ENCODE data around the gene GIT2. TPM values are rescaled to one million over a fixed set of nuclear protein-coding genes. Genes with fewer than 3 reads are reported as not detected.
A peak's percentile ranks its signal among the peaks of the same experiment; 100 is the strongest.

Gene GIT2
- total and polyA plus RNA-seq, 10 of the 15 experiments (the other 5 are each of a cell fraction or from before 2014, with no cell fraction given) = 9.1 to 49.9 (median 43.9) TPM

DNA sequence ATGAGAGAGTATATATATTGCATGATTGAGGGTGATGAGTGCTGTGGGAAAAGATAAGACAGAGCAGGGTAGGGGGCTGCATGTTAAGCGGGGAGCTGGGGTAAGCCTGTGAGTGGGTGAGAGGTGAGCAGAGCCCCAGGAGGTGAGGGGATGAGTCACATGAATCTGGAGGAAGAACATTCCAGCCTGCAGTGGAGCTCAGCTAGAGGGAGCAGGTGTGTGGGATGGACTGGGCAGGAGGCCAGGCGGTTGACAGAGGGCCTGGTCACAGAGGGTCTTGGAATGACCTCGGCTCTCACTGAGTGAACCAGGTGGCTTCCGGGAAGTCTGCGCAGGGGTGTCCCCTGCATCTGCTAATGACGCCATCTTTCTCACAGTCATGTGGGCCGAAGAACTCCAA lies 44.4 kb downstream of the GIT2 start:
- no peaks in the 10 kb centered on the region for H3K9me3 ChIP-seq (replicated peaks; ENCODE audit: control insufficient read depth, insufficient read depth, low read length)
- H3K9ac ChIP-seq (ENCODE audit: control insufficient read depth, insufficient read depth, low read length) = no peak overlapping the region
- ChIA-PET POLR2A (interaction anchor here (1.3 kb wide), 1 partner anchor 10 kb away, joined by 3 read pairs; no protein-coding TSS in a partner anchor), RAD21 (ENCODE audit: unreplicated experiment) (no interaction called here), SMC1A (ENCODE audit: uncharacterized antibody, unreplicated experiment) (interaction anchor here (0.7 kb wide), 1 partner anchor 59 kb away, joined by 4 read pairs; no protein-coding TSS in a partner anchor), CTCF (interaction anchor here (0.9 kb wide), 1 partner anchor 47 kb away, joined by 4 read pairs; no protein-coding TSS in a partner anchor)
- no peaks in the 10 kb centered on the region for H3K27me3 ChIP-seq (replicated peaks in 1 of 2; ENCODE audit: control insufficient read depth in 2 of 2, insufficient read depth in 2 of 2, low read length in 1 of 2)
- peaks cover 11% of the 10 kb centered on the region; the same call in 1 of the 2 replicates for H3K4me1 ChIP-seq (ENCODE audit: control insufficient read depth, insufficient read depth, low read length)
- no peaks in the 10 kb centered on the region for H3K79me2 ChIP-seq (ENCODE audit: control insufficient read depth, insufficient read depth, low read length)
- in situ Hi-C loops (cut with MboI) (no loop called here), intact Hi-C loops (cut with micrococcal nuclease; ENCODE audit: unreplicated experiment) (no loop called here)
- FAIRE-seq (no peak), ATAC-seq (no peak), DNase-seq (ENCODE audit: low read depth, low spot score) (no peak)
- WGBS (ENCODE audit: insufficient coverage, insufficient replicate concordance, low lambda C conversion rate, missing lambda C conversion rate) = 99% methylated on average over 7 of the region's 7 CpGs
- TF ChIP-seq FOXM1 (IDR thresholded peaks at IDR 0.05; ENCODE audit: low read depth, low read length) (no peak), EED (IDR thresholded peaks at IDR 0.05; ENCODE audit: low read depth) (no peak)
- peaks cover 26 to 31% of the 10 kb centered on the region in 2 experiments for H3K36me3 ChIP-seq (ENCODE audit: control insufficient read depth in 2 of 2, insufficient read depth in 2 of 2, low read length in 1 of 2)
- H3K27ac ChIP-seq (ENCODE audit: control insufficient read depth, insufficient read depth) = no peak overlapping the region
- H2AFZ ChIP-seq (ENCODE audit: control insufficient read depth, low read depth, low read length) = no peak overlapping the region
- BruUV-seq (replicated peaks) = no TSS peak
- no peak overlapping the region for H3K4me3 ChIP-seq
- H3K4me2 ChIP-seq (ENCODE audit: control insufficient read depth, insufficient read depth) = no peak overlapping the region
- no peaks in the 10 kb centered on the region for H4K20me1 ChIP-seq (ENCODE audit: control insufficient read depth, insufficient read depth)

DNA sequence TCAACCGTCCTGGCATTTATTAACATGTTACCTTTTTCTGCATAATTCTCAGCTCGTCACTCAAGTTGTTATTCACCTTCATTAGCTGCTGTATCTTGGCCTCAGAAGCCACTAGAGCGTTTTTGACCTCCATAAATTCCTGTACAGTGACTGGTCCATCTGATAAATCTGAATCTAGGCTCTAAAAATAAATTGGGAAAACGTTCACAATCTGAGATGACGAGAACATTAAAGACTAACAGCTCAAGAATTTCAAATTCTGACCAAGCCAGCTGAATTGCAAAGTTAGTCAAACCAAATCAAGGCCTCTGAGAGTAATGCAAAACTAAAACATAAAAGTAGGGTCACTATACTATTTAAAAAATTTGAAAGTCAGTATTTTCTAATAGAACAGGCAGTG lies 45.0 kb downstream of the GIT2 start:
- ChIA-PET RAD21 (ENCODE audit: unreplicated experiment) (no interaction called here), SMC1A (ENCODE audit: uncharacterized antibody, unreplicated experiment) (interaction anchor here (0.7 to 0.8 kb wide), 2 partner anchors 10 to 60 kb away, joined by 3 to 4 read pairs; no protein-coding TSS in a partner anchor), POLR2A (no interaction called here), CTCF (no interaction called here)
- peaks cover 27 to 35% of the 10 kb centered on the region in 2 experiments for H3K36me3 ChIP-seq (ENCODE audit: control insufficient read depth in 2 of 2, insufficient read depth in 2 of 2, low read length in 1 of 2)
- intact Hi-C loops (cut with micrococcal nuclease; ENCODE audit: unreplicated experiment) (no loop called here), in situ Hi-C loops (cut with MboI) (no loop called here)
- no peaks in the 10 kb centered on the region for H4K20me1 ChIP-seq (ENCODE audit: control insufficient read depth, insufficient read depth)
- DNase-seq (ENCODE audit: low read depth, low spot score) (no peak), FAIRE-seq (peak; percentile 13), ATAC-seq (no peak)
- peaks cover 11% of the 10 kb centered on the region; the same call in 1 of the 2 replicates for H3K4me1 ChIP-seq (ENCODE audit: control insufficient read depth, insufficient read depth, low read length)
- no peak overlapping the region for H2AFZ ChIP-seq (ENCODE audit: control insufficient read depth, low read depth, low read length)
- no peak for TF ChIP-seq RAD21 (IDR thresholded peaks at IDR 0.05; ENCODE audit: insufficient read depth, low read depth, low read length)
- no peak for TF ChIP-seq EP300 (IDR thresholded peaks at IDR 0.05; ENCODE audit: borderline replicate concordance in 1 of 2, control insufficient read depth in 1 of 2, low read depth in 2 of 2, low read length in 2 of 2)
- TF ChIP-seq GABPA (IDR thresholded peaks at IDR 0.05; ENCODE audit: low read depth) = no peak
- TF ChIP-seq MEF2A (IDR thresholded peaks at IDR 0.05; ENCODE audit: insufficient read depth, low read depth, low read length) = no peak
- TF ChIP-seq CHD1 (IDR thresholded peaks at IDR 0.05; ENCODE audit: low read depth, low read length) = no peak
- TF ChIP-seq ESRRA (IDR thresholded peaks at IDR 0.05; ENCODE audit: low read length) = no peak
- no peak for TF ChIP-seq RUNX3 (IDR thresholded peaks at IDR 0.05; ENCODE audit: low read length)
- TF ChIP-seq CBX3 (IDR thresholded peaks at IDR 0.05; ENCODE audit: borderline replicate concordance, low read depth) = no peak
- no peak for TF ChIP-seq E2F4 (IDR thresholded peaks at IDR 0.05; ENCODE audit: low read depth, low read length)
- no peak for TF ChIP-seq EED (IDR thresholded peaks at IDR 0.05; ENCODE audit: low read depth)
- TF ChIP-seq HCFC1 (IDR thresholded peaks at IDR 0.05; ENCODE audit: low read length) = no peak
- H3K27me3 ChIP-seq (replicated peaks in 1 of 2; ENCODE audit: control insufficient read depth in 2 of 2, insufficient read depth in 2 of 2, low read length in 1 of 2) = no peaks in the 10 kb centered on the region
- no peak overlapping the region for H3K4me3 ChIP-seq
- no peaks in the 10 kb centered on the region for H3K9me3 ChIP-seq (replicated peaks; ENCODE audit: control insufficient read depth, insufficient read depth, low read length)
- no peak overlapping the region for H3K9ac ChIP-seq (ENCODE audit: control insufficient read depth, insufficient read depth, low read length)
- no peaks in the 10 kb centered on the region for H3K79me2 ChIP-seq (ENCODE audit: control insufficient read depth, insufficient read depth, low read length)
- 83% methylated on average over 5 of the region's 5 CpGs for whole genome bisulfite sequencing (ENCODE audit: insufficient coverage, insufficient replicate concordance, low lambda C conversion rate, missing lambda C conversion rate)
- H3K4me2 ChIP-seq (ENCODE audit: control insufficient read depth, insufficient read depth) = no peak overlapping the region
- H3K27ac ChIP-seq (ENCODE audit: control insufficient read depth, insufficient read depth) = no peak overlapping the region
- BruUV-seq (replicated peaks) = no TSS peak
